Heart right ventricle (tissue), 16 donors: ENCODE measurements around the gene POC1B. TPM values are rescaled to one million over a fixed set of nuclear protein-coding genes. Genes with fewer than 3 reads are reported as not detected.

Experiments
- ATAC-seq, 8 donors: fragments of 200-7000 bp; cut with Tn5 transposase; one replicate each; pipeline ENCODE4 v1.9.1; 2020; ENCODE audit warnings: mild to moderate bottlenecking in 8 of 8, moderate library complexity in 8 of 8, moderate number of reproducible peaks in 1 of 8
- DNase-seq, 2 donors: peaks; one replicate each; pipeline ENCODE4 v3.0.0-alpha.2; 2020
- H3K27ac ChIP-seq, 10 donors: fragments of 200-600 bp; sonication (generic) in 2 of 10; one replicate each; pipeline versions ENCODE4 v1.5.0 to v1.8.0; 2020 to 2022; ENCODE audit warnings: mild to moderate bottlenecking in 3 of 10
- H3K27me3 ChIP-seq, 7 donors: fragments of 200-600 bp; one replicate each; pipeline ENCODE4 v1.8.0; 2021 to 2022; ENCODE audit warnings: mild to moderate bottlenecking in 2 of 7
- H3K36me3 ChIP-seq, 9 donors: fragments of 200-600 bp; sonication (generic) in 1 of 9; one replicate each; pipeline versions ENCODE4 v1.5.0 to v1.8.0; 2020 to 2022; ENCODE audit warnings: mild to moderate bottlenecking in 2 of 9
- H3K4me1 ChIP-seq, 9 donors: fragments of 200-600 bp; sonication (generic) in 1 of 9; one replicate each; pipeline versions ENCODE4 v1.5.0 to v1.8.0; 2020 to 2022; ENCODE audit warnings: mild to moderate bottlenecking in 4 of 9
- H3K4me3 ChIP-seq, 10 donors: fragments of 200-600 bp; sonication (generic) in 2 of 10; one replicate each; pipeline versions ENCODE4 v1.5.0 to v1.8.0; 2020 to 2022; ENCODE audit warnings: mild to moderate bottlenecking in 7 of 10, moderate library complexity in 2 of 10
- H3K9me3 ChIP-seq, 11 donors: fragments of 200-600 bp in 10 of 11; sonication (generic) in 2 of 11; one replicate each; pipeline versions ENCODE4 v1.5.0 to v1.8.0; 2013 to 2022; ENCODE audit warnings: mild to moderate bottlenecking in 2 of 11, control low read depth in 1 of 11, moderate library complexity in 1 of 11
- WGBS, 2 donors: extraction: QIAGEN DNeasy Blood & Tissue Kit; methylation state at CpG; one replicate each; pipeline ENCODE4 v1.1.7; 2013; ENCODE audit warnings: inconsistent platforms in 1 of 2; 5-methylcytosine and 5-hydroxymethylcytosine counted together
- intact Hi-C, 10 donors: fragments of 100-400 bp; cut with DNase I; formaldehyde crosslinking; loops; one replicate each; pipeline versions ENCODE4 v1.11.1 to v1.14.2; 2022
- polyA plus RNA-seq, 2 donors: library from polyadenylated mRNA; stranded (reverse); fragments of 200-250 nt; gene quantifications; one replicate each; pipeline ENCODE4 v1.2.3, GENCODE V29; 2013
- total RNA-seq, 10 donors: library from RNA; stranded (reverse); fragmentation: NEBNext Ultra II Directional in 3 of 10; extraction: Animal tissue kit (Norgen Biotek cat#: 25700) in 3 of 10; gene quantifications; one replicate each; pipeline versions ENCODE4 v1.2.1 to v1.2.4, GENCODE V29; 2021 to 2023
- TF ChIP-seq, protein P1 (sequence below), 9 donors: fragments of 200-600 bp; sonication (generic) in 2 of 9; IDR thresholded peaks; one replicate each; pipeline versions ENCODE4 v1.5.0 to v1.8.0; 2021 to 2022; ENCODE audit warnings: antibody characterized with exemption in 9 of 9, mild to moderate bottlenecking in 5 of 9, moderate library complexity in 1 of 9
- donor health status: Arrhythmogenic right ventricular cardiomyopathy.
- donor health status: ischemic (EF 13 %, LVEDD 7.1; RV severe dilation, severe dysfunction).
- donor health status: healthy with polysubstance abuse.
- donor health status: DM: no; HTN: yes; CAD: no.
- donor health status: DM: no; HTN: no; CAD: no.
- donor health status: ischemic (EF 25% LVEDD 6.9; RV normal size, moderate dysfunction).
- donor health status: ischemic (EF 25% LVEDD 5.7; RV mildly dilated, moderate dysfunction).
- donor health status: healthy.
- donor health status: DM: yes; HTN: yes; CAD: no.
- donor health status: Ischemic cardiomyopathy.
- donor health status: ischemic (EF 35%, LVEDD 5.7; RV mildly dilated, moderate dysfunction).
- donor health status: nonischemic (EF 11% LVEDD 7.7; RV severe dilation, severe dysfunction).
- donor health status: DM: yes; HTN: yes; CAD: no.
- donor health status: PGD.
- donor health status: ischemic (EF 29% LVEDD 5.4; RV normal size, mild dysfunction).
- donor health status: nonischemic (EF 23%, LVEDD 6.1; RV moderate dilation, normal function).

Gene POC1B
- total and polyA plus RNA-seq, 12 donors = 4.8 to 10.4 (median 8.0) TPM

GRCh38 chr12:89421092-89421835 is 104.6 kb downstream of the POC1B start:
- intact Hi-C loops = no loop called here
- no peak overlapping the region for H3K27ac ChIP-seq
- 57 to 81% methylated on average over 6 of the region's 6 CpGs for WGBS, 2 donors

GRCh38 chr12:89418228-89418910 is 107.5 kb downstream of the POC1B start:
- WGBS, 2 donors = 81 to 85% methylated on average over 5 of the region's 5 CpGs
- Histone ChIP-seq H3K36me3 (no peaks in the 10 kb centered on the region), H3K4me1 (peaks cover 0 to 23% (median 0%) of the 10 kb centered on the region in 9 donors), H3K9me3 (no peaks in the 10 kb centered on the region), H3K4me3 (no peak overlapping the region), H3K27me3 (no peaks in the 10 kb centered on the region), H3K27ac (peak overlapping the region in 1 of 10 donors; percentile 34)
- DNase-seq = peak in 1 of 2 donors; percentile 9
- intact Hi-C loops = no loop called here
- ATAC-seq = peak; percentile 38 to 77 (median 64)
- TF ChIP-seq, protein P1, sequence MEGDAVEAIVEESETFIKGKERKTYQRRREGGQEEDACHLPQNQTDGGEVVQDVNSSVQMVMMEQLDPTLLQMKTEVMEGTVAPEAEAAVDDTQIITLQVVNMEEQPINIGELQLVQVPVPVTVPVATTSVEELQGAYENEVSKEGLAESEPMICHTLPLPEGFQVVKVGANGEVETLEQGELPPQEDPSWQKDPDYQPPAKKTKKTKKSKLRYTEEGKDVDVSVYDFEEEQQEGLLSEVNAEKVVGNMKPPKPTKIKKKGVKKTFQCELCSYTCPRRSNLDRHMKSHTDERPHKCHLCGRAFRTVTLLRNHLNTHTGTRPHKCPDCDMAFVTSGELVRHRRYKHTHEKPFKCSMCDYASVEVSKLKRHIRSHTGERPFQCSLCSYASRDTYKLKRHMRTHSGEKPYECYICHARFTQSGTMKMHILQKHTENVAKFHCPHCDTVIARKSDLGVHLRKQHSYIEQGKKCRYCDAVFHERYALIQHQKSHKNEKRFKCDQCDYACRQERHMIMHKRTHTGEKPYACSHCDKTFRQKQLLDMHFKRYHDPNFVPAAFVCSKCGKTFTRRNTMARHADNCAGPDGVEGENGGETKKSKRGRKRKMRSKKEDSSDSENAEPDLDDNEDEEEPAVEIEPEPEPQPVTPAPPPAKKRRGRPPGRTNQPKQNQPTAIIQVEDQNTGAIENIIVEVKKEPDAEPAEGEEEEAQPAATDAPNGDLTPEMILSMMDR (IDR thresholded peaks at IDR 0.05) = no peak

More at GRCh38 chr12:89421092-89421835, 104.6 kb downstream of the POC1B start:
- Histone ChIP-seq H3K36me3 (peaks cover 0 to 10% (median 0%) of the 10 kb centered on the region in 9 donors), H3K4me1 (peaks cover 0 to 36% (median 0%) of the 10 kb centered on the region in 9 donors), H3K9me3 (no peaks in the 10 kb centered on the region), H3K27me3 (no peaks in the 10 kb centered on the region), H3K4me3 (no peak overlapping the region)
- no peak for DNase-seq
- TF ChIP-seq, protein P1 (IDR thresholded peaks at IDR 0.05) = peak in 3 of 9 donors; percentile 14 to 30 (median 29)
- peak in 1 of 8 donors; percentile 27 for ATAC-seq

GRCh38 chr12:89417246-89417977 is 108.4 kb downstream of the POC1B start:
- WGBS, 2 donors = 78 to 89% methylated on average over 3 of the region's 3 CpGs

More at GRCh38 chr12:89417246-89417977, 108.4 kb downstream of the POC1B start:
- ATAC-seq = peak in 1 of 8 donors; percentile 35
- no peaks in the 10 kb centered on the region for H3K9me3 ChIP-seq
- peaks cover 0 to 23% (median 0%) of the 10 kb centered on the region in 9 donors for H3K4me1 ChIP-seq
- no peak overlapping the region for H3K27ac ChIP-seq
- intact Hi-C loops = no loop called here
- no peaks in the 10 kb centered on the region for H3K36me3 ChIP-seq
- DNase-seq = no peak
- H3K27me3 ChIP-seq = no peaks in the 10 kb centered on the region
- no peak overlapping the region for H3K4me3 ChIP-seq
- TF ChIP-seq, protein P1 (IDR thresholded peaks at IDR 0.05) = no peak
